ENCODE data around the gene SLC8A2.
A peak's percentile ranks its signal among the peaks of the same experiment; 100 is the strongest.

SLC8A2 gene

GRCh38 chr19:47475465-47475864 is 3.8 kb upstream of the SLC8A2 start:
- H3K4me3 Mint-ChIP-seq: no peak overlapping the region
- H3K27ac Mint-ChIP-seq: no peak overlapping the region
- ATAC-seq (replicated peaks): no peak
- H3K9me3 Mint-ChIP-seq: no peaks in the 10 kb centered on the region
- H3K4me1 Mint-ChIP-seq (ENCODE audit: low read depth in 2 of 2): peaks cover 2 to 11% of the 10 kb centered on the region in 2 donors
- peaks cover 25 to 46% of the 10 kb centered on the region in 2 donors for H3K27me3 Mint-ChIP-seq
- H3K36me3 Mint-ChIP-seq (ENCODE audit: insufficient read depth): peaks cover 11% of the 10 kb centered on the region
- no peak for DNase-seq

- peaks cover 4 to 16% of the 10 kb centered on the region in 2 donors for H3K4me1 Mint-ChIP-seq (ENCODE audit: low read depth in 2 of 2)
- DNase-seq (no peak), ATAC-seq (replicated peaks) (no peak)
- no peak overlapping the region for H3K4me3 Mint-ChIP-seq
- H3K9me3 Mint-ChIP-seq: no peaks in the 10 kb centered on the region
- H3K27ac Mint-ChIP-seq: no peak overlapping the region
- H3K36me3 Mint-ChIP-seq (ENCODE audit: insufficient read depth): peaks cover 11% of the 10 kb centered on the region
- peaks cover 43 to 67% of the 10 kb centered on the region in 2 donors for H3K27me3 Mint-ChIP-seq
Measured at GRCh38 chr19:47473336-47473735, 1.6 kb upstream of the SLC8A2 start.

- H3K27ac Mint-ChIP-seq: no peak overlapping the region
- ATAC-seq (replicated peaks) (no peak), DNase-seq (no peak)
- peaks cover 11% of the 10 kb centered on the region for H3K36me3 Mint-ChIP-seq (ENCODE audit: insufficient read depth)
- no peaks in the 10 kb centered on the region for H3K9me3 Mint-ChIP-seq
- peaks cover 51 to 85% of the 10 kb centered on the region in 2 donors for H3K27me3 Mint-ChIP-seq
- peak overlapping the region; percentile 24 to 54 for H3K4me3 Mint-ChIP-seq
- H3K4me1 Mint-ChIP-seq (ENCODE audit: low read depth in 2 of 2): peaks cover 4 to 16% of the 10 kb centered on the region in 2 donors
Measured at GRCh38 chr19:47471381-47471732, 336 bp downstream of the SLC8A2 start.

GRCh38 chr19:47470447-47471195 is 1.1 kb downstream of the SLC8A2 start:
- Mint-ChIP-seq H3K36me3 (ENCODE audit: insufficient read depth) (peaks cover 11% of the 10 kb centered on the region), H3K9me3 (no peaks in the 10 kb centered on the region), H3K27ac (peak overlapping the region in 1 of 2 donors; percentile 9), H3K4me3 (peak overlapping the region; percentile 24 to 28), H3K4me1 (ENCODE audit: low read depth in 2 of 2) (peaks cover 4 to 16% of the 10 kb centered on the region in 2 donors), H3K27me3 (peaks cover 51 to 93% of the 10 kb centered on the region in 2 donors)
- ATAC-seq (replicated peaks): no peak
- DNase-seq: no peak

- Mint-ChIP-seq H3K27ac (no peak overlapping the region), H3K9me3 (no peaks in the 10 kb centered on the region), H3K36me3 (ENCODE audit: insufficient read depth) (peaks cover 9% of the 10 kb centered on the region), H3K4me1 (ENCODE audit: low read depth in 2 of 2) (peaks cover 4 to 16% of the 10 kb centered on the region in 2 donors), H3K4me3 (no peak overlapping the region), H3K27me3 (peaks cover 53 to 96% of the 10 kb centered on the region in 2 donors)
- DNase-seq: no peak
- no peak for ATAC-seq (replicated peaks)
Measured at GRCh38 chr19:47469719-47470118, 2.0 kb downstream of the SLC8A2 start.

- H3K4me3 Mint-ChIP-seq: no peak overlapping the region
- DNase-seq: no peak
- H3K27ac Mint-ChIP-seq: no peak overlapping the region
- H3K4me1 Mint-ChIP-seq (ENCODE audit: low read depth in 2 of 2): peaks cover 4 to 16% of the 10 kb centered on the region in 2 donors
- ATAC-seq (replicated peaks): no peak
- H3K36me3 Mint-ChIP-seq (ENCODE audit: insufficient read depth): peaks cover 9% of the 10 kb centered on the region
- H3K9me3 Mint-ChIP-seq: no peaks in the 10 kb centered on the region
- H3K27me3 Mint-ChIP-seq: peaks cover 57 to 96% of the 10 kb centered on the region in 2 donors
Measured at GRCh38 chr19:47469363-47469700, 2.4 kb downstream of the SLC8A2 start.

GRCh38 chr19:47467914-47468313 is 3.8 kb downstream of the SLC8A2 start:
- Mint-ChIP-seq H3K27me3 (peaks cover 53 to 89% of the 10 kb centered on the region in 2 donors), H3K27ac (no peak overlapping the region), H3K9me3 (no peaks in the 10 kb centered on the region), H3K4me3 (no peak overlapping the region), H3K4me1 (ENCODE audit: low read depth in 2 of 2) (peaks cover 4 to 16% of the 10 kb centered on the region in 2 donors), H3K36me3 (ENCODE audit: insufficient read depth) (peaks cover 6% of the 10 kb centered on the region)
- DNase-seq (no peak), ATAC-seq (replicated peaks) (no peak)

GRCh38 chr19:47465957-47466356 is 5.7 kb downstream of the SLC8A2 start:
- Mint-ChIP-seq H3K4me3 (no peak overlapping the region), H3K27ac (no peak overlapping the region), H3K4me1 (ENCODE audit: low read depth in 2 of 2) (peaks cover 4 to 7% of the 10 kb centered on the region in 2 donors), H3K9me3 (no peaks in the 10 kb centered on the region), H3K27me3 (peaks cover 37 to 69% of the 10 kb centered on the region in 2 donors), H3K36me3 (ENCODE audit: insufficient read depth) (peaks cover under 1% of the 10 kb centered on the region)
- DNase-seq (no peak), ATAC-seq (replicated peaks) (no peak)

GRCh38 chr19:47464675-47465419 is 6.8 kb downstream of the SLC8A2 start:
- H3K36me3 Mint-ChIP-seq (ENCODE audit: insufficient read depth): no peaks in the 10 kb centered on the region
- H3K4me3 Mint-ChIP-seq: no peak overlapping the region
- peaks cover 0 to 4% of the 10 kb centered on the region in 2 donors for H3K4me1 Mint-ChIP-seq (ENCODE audit: low read depth in 2 of 2)
- no peaks in the 10 kb centered on the region for H3K9me3 Mint-ChIP-seq
- DNase-seq: no peak
- no peak for ATAC-seq (replicated peaks)
- peaks cover 26 to 58% of the 10 kb centered on the region in 2 donors for H3K27me3 Mint-ChIP-seq
- no peak overlapping the region for H3K27ac Mint-ChIP-seq

- Mint-ChIP-seq H3K4me3 (no peak overlapping the region), H3K36me3 (ENCODE audit: insufficient read depth) (no peaks in the 10 kb centered on the region), H3K4me1 (ENCODE audit: low read depth in 2 of 2) (peaks cover 0 to 2% of the 10 kb centered on the region in 2 donors), H3K9me3 (no peaks in the 10 kb centered on the region), H3K27me3 (peaks cover 6 to 30% of the 10 kb centered on the region in 2 donors), H3K27ac (no peak overlapping the region)
- no peak for ATAC-seq (replicated peaks)
- no peak for DNase-seq
Measured at GRCh38 chr19:47461876-47462275, 9.8 kb downstream of the SLC8A2 start.

- no peak overlapping the region for H3K4me3 Mint-ChIP-seq
- no peaks in the 10 kb centered on the region for H3K9me3 Mint-ChIP-seq
- peaks cover 0 to 2% of the 10 kb centered on the region in 2 donors for H3K4me1 Mint-ChIP-seq (ENCODE audit: low read depth in 2 of 2)
- H3K27me3 Mint-ChIP-seq: peaks cover 23 to 27% of the 10 kb centered on the region in 2 donors
- DNase-seq (no peak), ATAC-seq (replicated peaks) (no peak)
- no peaks in the 10 kb centered on the region for H3K36me3 Mint-ChIP-seq (ENCODE audit: insufficient read depth)
- H3K27ac Mint-ChIP-seq: no peak overlapping the region
Measured at GRCh38 chr19:47459477-47459876, 12.2 kb downstream of the SLC8A2 start.

GRCh38 chr19:47458672-47459071 is 13.0 kb downstream of the SLC8A2 start:
- peaks cover 27 to 28% of the 10 kb centered on the region in 2 donors for H3K27me3 Mint-ChIP-seq
- H3K36me3 Mint-ChIP-seq (ENCODE audit: insufficient read depth): no peaks in the 10 kb centered on the region
- no peak for ATAC-seq (replicated peaks)

GRCh38 chr19:47456721-47457474 is 14.8 kb downstream of the SLC8A2 start:
- ATAC-seq (replicated peaks): no peak

More at GRCh38 chr19:47458672-47459071, 13.0 kb downstream of the SLC8A2 start:
- Mint-ChIP-seq H3K9me3 (no peaks in the 10 kb centered on the region), H3K4me3 (no peak overlapping the region), H3K27ac (no peak overlapping the region), H3K4me1 (ENCODE audit: low read depth in 2 of 2) (peaks cover 0 to 2% of the 10 kb centered on the region in 2 donors)
- no peak for DNase-seq

More at GRCh38 chr19:47456721-47457474, 14.8 kb downstream of the SLC8A2 start:
- DNase-seq: no peak
- Mint-ChIP-seq H3K27me3 (peaks cover 27 to 30% of the 10 kb centered on the region in 2 donors), H3K4me1 (ENCODE audit: low read depth in 2 of 2) (peaks cover 0 to 2% of the 10 kb centered on the region in 2 donors), H3K9me3 (no peaks in the 10 kb centered on the region), H3K4me3 (no peak overlapping the region), H3K27ac (no peak overlapping the region), H3K36me3 (ENCODE audit: insufficient read depth) (no peaks in the 10 kb centered on the region)

Measured in effector memory CD8-positive, alpha-beta T cell (primary cell).